Measurements from ENCODE around the gene RNF169. TPM values are rescaled to one million over a fixed set of nuclear protein-coding genes. Genes with fewer than 3 reads are reported as not detected.
"Not testable (repeated sequence)": the region's sequence is repeated elsewhere in the genome, so short reads cannot be mapped to it uniquely, and the experiment has no call there.

Gene RNF169
- total RNA-seq, 1 experiment from 2014 or later = 13.0 TPM

GRCh38 chr11:74766905-74767304 lies 18.3 kb downstream of the RNF169 start:
- H3K79me2 ChIP-seq (ENCODE audit: insufficient read depth, low read length) = no peaks in the 10 kb centered on the region
- WGBS (ENCODE audit: extremely low coverage, insufficient read length, low lambda C conversion rate) = no CpG with 5 or more reads among the region's 1 CpG
- H3K36me3 Mint-ChIP-seq (ENCODE audit: insufficient read depth in 1 of 3, low read depth in 3 of 3) = peaks cover 2 to 16% (median 4%) of the 10 kb centered on the region in 3 experiments; a peak in 5 of 7 replicates

GRCh38 chr11:74768172-74768651 lies 19.6 kb downstream of the RNF169 start:
- not testable (repeated sequence) for H3K9ac ChIP-seq (ENCODE audit: extremely low read depth, insufficient read length, low read length); H3K14ac ChIP-seq (ENCODE audit: insufficient read depth, low read length); H2BK20ac ChIP-seq (ENCODE audit: low read depth, low read length, poor library complexity, severe bottlenecking); H3K27ac ChIP-seq (ENCODE audit: insufficient read length, low read depth, low read length); H2BK5ac ChIP-seq (ENCODE audit: insufficient read length, low read length); H3K79me2 ChIP-seq (ENCODE audit: insufficient read depth, low read length); H3K23ac ChIP-seq (ENCODE audit: insufficient read length, low read depth, low read length); H3K79me1 ChIP-seq (ENCODE audit: insufficient read depth, low read depth, low read length, poor library complexity, severe bottlenecking); H3K4me2 ChIP-seq (ENCODE audit: insufficient read depth, insufficient read length, low read length); H4K20me1 ChIP-seq (ENCODE audit: control insufficient read depth, insufficient read depth, insufficient read length); H3K4me1 Mint-ChIP-seq; H3K23me2 ChIP-seq (ENCODE audit: insufficient read length, low read depth, low read length, poor library complexity, severe bottlenecking); H3K27me3 ChIP-seq (ENCODE audit: insufficient read depth, low read length); H3K4ac ChIP-seq (ENCODE audit: low read depth, low read length); H3T11ph ChIP-seq (ENCODE audit: low read length); H3K27me3 Mint-ChIP-seq (ENCODE audit: low read depth); H2BK15ac ChIP-seq (ENCODE audit: low read depth, low read length); H3K9me3 Mint-ChIP-seq; H3K9me3 ChIP-seq (ENCODE audit: control insufficient read depth, low read depth, low read length); H3K4me3 Mint-ChIP-seq; H3K4me1 ChIP-seq (ENCODE audit: insufficient read depth, low read length); H4K5ac ChIP-seq (ENCODE audit: insufficient read length, low read depth, low read length); H4K91ac ChIP-seq (ENCODE audit: insufficient read length, low read depth, low read length); DNase-seq; H4K8ac ChIP-seq (replicated peaks; ENCODE audit: insufficient read length, low read depth, low read length); H3K18ac ChIP-seq (ENCODE audit: insufficient read length, low read depth, low read length); H2AK5ac ChIP-seq (ENCODE audit: insufficient read length, low read length); H3K36me3 Mint-ChIP-seq (ENCODE audit: insufficient read depth in 1 of 3, low read depth in 3 of 3); H2BK12ac ChIP-seq (ENCODE audit: insufficient read length, low read depth, low read length); H2BK120ac ChIP-seq (ENCODE audit: low read depth, low read length, poor library complexity, severe bottlenecking); H3K56ac ChIP-seq (ENCODE audit: insufficient read length, low read depth, low read length); H2AFZ ChIP-seq (ENCODE audit: low read length)
- WGBS (ENCODE audit: extremely low coverage, insufficient read length, low lambda C conversion rate) = no CpG with 5 or more reads among the region's 9 CpGs
- 0 out of 7 replicates have a peak overlapping the region, but pooled peaks of 1 of the 3 experiments have one; percentile 29 for H3K27ac Mint-ChIP-seq

More at GRCh38 chr11:74766905-74767304, 18.3 kb downstream of the RNF169 start:
- no peaks in the 10 kb centered on the region for H3K27me3 Mint-ChIP-seq (ENCODE audit: low read depth)
- no peak for DNase-seq
- H3K4me3 Mint-ChIP-seq = no peak overlapping the region
- no peaks in the 10 kb centered on the region for H3K9me3 ChIP-seq (ENCODE audit: control insufficient read depth, low read depth, low read length)
- H3K23ac ChIP-seq (ENCODE audit: insufficient read length, low read depth, low read length) = no peak overlapping the region
- TF ChIP-seq CTCF (conservative IDR thresholded peaks at IDR 0.05) = no peak
- no peak overlapping the region for H4K8ac ChIP-seq (replicated peaks; ENCODE audit: insufficient read length, low read depth, low read length)
- no peaks in the 10 kb centered on the region for H3K23me2 ChIP-seq (ENCODE audit: insufficient read length, low read depth, low read length, poor library complexity, severe bottlenecking)
- no peak overlapping the region for H3T11ph ChIP-seq (ENCODE audit: low read length)
- no peaks in the 10 kb centered on the region for H3K27me3 ChIP-seq (ENCODE audit: insufficient read depth, low read length)
- no peak overlapping the region for H3K4ac ChIP-seq (ENCODE audit: low read depth, low read length)
- H4K91ac ChIP-seq (ENCODE audit: insufficient read length, low read depth, low read length) = no peak overlapping the region
- no peaks in the 10 kb centered on the region for H3K4me1 Mint-ChIP-seq
- H3K4me2 ChIP-seq (ENCODE audit: insufficient read depth, insufficient read length, low read length) = no peak overlapping the region
- no peak overlapping the region for H3K27ac ChIP-seq (ENCODE audit: insufficient read length, low read depth, low read length)
- H3K14ac ChIP-seq (ENCODE audit: insufficient read depth, low read length) = no peak overlapping the region
- H3K4me1 ChIP-seq (ENCODE audit: insufficient read depth, low read length) = no peaks in the 10 kb centered on the region
- H4K20me1 ChIP-seq (ENCODE audit: control insufficient read depth, insufficient read depth, insufficient read length) = no peaks in the 10 kb centered on the region
- H3K79me1 ChIP-seq (ENCODE audit: insufficient read depth, low read depth, low read length, poor library complexity, severe bottlenecking) = peaks cover 4% of the 10 kb centered on the region
- no peak overlapping the region for H2AFZ ChIP-seq (ENCODE audit: low read length)
- H2BK20ac ChIP-seq (ENCODE audit: low read depth, low read length, poor library complexity, severe bottlenecking) = no peak overlapping the region
- H4K5ac ChIP-seq (ENCODE audit: insufficient read length, low read depth, low read length) = no peak overlapping the region
- no peaks in the 10 kb centered on the region for H3K9me3 Mint-ChIP-seq
- H2BK5ac ChIP-seq (ENCODE audit: insufficient read length, low read length) = no peak overlapping the region
- no peak overlapping the region for H2BK15ac ChIP-seq (ENCODE audit: low read depth, low read length)
- H2BK12ac ChIP-seq (ENCODE audit: insufficient read length, low read depth, low read length) = no peak overlapping the region
- no peak overlapping the region for H3K56ac ChIP-seq (ENCODE audit: insufficient read length, low read depth, low read length)
- no peak overlapping the region for H2BK120ac ChIP-seq (ENCODE audit: low read depth, low read length, poor library complexity, severe bottlenecking)
- no peak overlapping the region for H3K18ac ChIP-seq (ENCODE audit: insufficient read length, low read depth, low read length)
- no peak overlapping the region for H2AK5ac ChIP-seq (ENCODE audit: insufficient read length, low read length)
- H3K27ac Mint-ChIP-seq = no peak overlapping the region
- H3K9ac ChIP-seq (ENCODE audit: extremely low read depth, insufficient read length, low read length) = no peak overlapping the region

All from H9 (cell line).